Trophoblast cell (in vitro differentiated cells and primary cell): ENCODE data around the gene SLC5A4.
"Not testable (repeated sequence)": the region's sequence is repeated elsewhere in the genome, so short reads cannot be mapped to it uniquely, and the experiment has no call there.

Experiments
- DNase-seq, 2 donors: peaks; one replicate each; pipeline ENCODE4 v3.0.0-alpha.2; 2016
- H2AFZ ChIP-seq: 2 replicates; pipeline ENCODE4 v1.6.1; 2013; ENCODE audit warnings: low read length, moderate library complexity, mild to moderate bottlenecking; ENCODE audit not compliant: insufficient read depth, poor library complexity
- H2AK5ac ChIP-seq: 2 replicates; pipeline ENCODE4 v1.6.1; 2013; ENCODE audit warnings: mild to moderate bottlenecking, low read length
- H2BK120ac ChIP-seq: 2 replicates; pipeline ENCODE4 v1.6.1; 2013; ENCODE audit warnings: low read length, mild to moderate bottlenecking, moderate library complexity; ENCODE audit not compliant: insufficient read depth, poor library complexity
- H2BK12ac ChIP-seq: 2 replicates; pipeline ENCODE4 v1.6.1; 2013; ENCODE audit warnings: mild to moderate bottlenecking, low read length, moderate library complexity
- H2BK5ac ChIP-seq: 2 replicates; pipeline ENCODE4 v1.6.1; 2013; ENCODE audit warnings: low read length, low read depth, moderate library complexity, mild to moderate bottlenecking; ENCODE audit not compliant: poor library complexity
- H3K14ac ChIP-seq: 2 replicates; pipeline ENCODE4 v1.6.1; 2013; ENCODE audit warnings: mild to moderate bottlenecking, low read length
- H3K18ac ChIP-seq: 2 replicates; pipeline ENCODE4 v1.6.1; 2013; ENCODE audit warnings: mild to moderate bottlenecking, low read length
- H3K23ac ChIP-seq: 2 replicates; pipeline ENCODE4 v1.6.1; 2013; ENCODE audit warnings: low read length
- H3K27ac ChIP-seq: 2 replicates; pipeline ENCODE4 v1.5.1; 2013; ENCODE audit warnings: low read depth, mild to moderate bottlenecking, inconsistent platforms, low read length, moderate library complexity
- H3K27me3 ChIP-seq: 2 replicates; pipeline ENCODE4 v1.6.1; 2013; ENCODE audit warnings: inconsistent platforms, mild to moderate bottlenecking, low read length, moderate library complexity; ENCODE audit not compliant: insufficient read depth
- H3K36me3 ChIP-seq, 2 experiments: 1 replicate in 1 of 2; 2 replicates in 1 of 2; pipeline ENCODE4 v1.6.1; 2013; ENCODE audit warnings: low read length in 2 of 2, mild to moderate bottlenecking in 2 of 2, moderate library complexity in 1 of 2; ENCODE audit not compliant: insufficient read depth in 2 of 2, control insufficient read depth in 1 of 2
- H3K4ac ChIP-seq: 2 replicates; pipeline ENCODE4 v1.6.1; 2013; ENCODE audit warnings: low read depth, mild to moderate bottlenecking, low read length, moderate library complexity
- H3K4me1 ChIP-seq, 2 experiments: 1 replicate in 1 of 2; 2 replicates in 1 of 2; pipeline ENCODE4 v1.6.1; 2013; ENCODE audit warnings: low read length in 2 of 2, mild to moderate bottlenecking in 2 of 2, moderate library complexity in 1 of 2; ENCODE audit not compliant: insufficient read depth in 2 of 2, control insufficient read depth in 1 of 2
- H3K4me2 ChIP-seq: 2 replicates; pipeline ENCODE4 v1.6.1; 2013; ENCODE audit warnings: inconsistent platforms, mild to moderate bottlenecking, low read length, moderate library complexity
- H3K4me3 ChIP-seq: 2 replicates; pipeline ENCODE4 v1.5.1; 2013; ENCODE audit warnings: mild to moderate bottlenecking, low read depth, low read length, inconsistent platforms
- H3K79me1 ChIP-seq: one replicate; pipeline ENCODE4 v1.6.1; 2013; ENCODE audit warnings: low read length
- H3K79me2 ChIP-seq: 2 replicates; pipeline ENCODE4 v1.6.1; 2013; ENCODE audit warnings: low read length, mild to moderate bottlenecking; ENCODE audit not compliant: control insufficient read depth, insufficient read depth, poor library complexity
- H3K9ac ChIP-seq: 2 replicates; pipeline ENCODE4 v1.6.1; 2013; ENCODE audit warnings: mild to moderate bottlenecking, low read length
- H3K9me3 ChIP-seq: 2 replicates; pipeline ENCODE4 v1.6.1; 2013; ENCODE audit warnings: low read depth, mild to moderate bottlenecking, control low read depth, inconsistent platforms, low read length; ENCODE audit not compliant: insufficient read depth
- H4K12ac ChIP-seq: 2 replicates; pipeline ENCODE4 v1.6.1; 2013; ENCODE audit warnings: low read depth, mild to moderate bottlenecking, low read length, moderate library complexity
- H4K8ac ChIP-seq: 2 replicates; pipeline ENCODE4 v1.6.1; 2013; ENCODE audit warnings: low read depth, mild to moderate bottlenecking, low read length, moderate library complexity
- H4K91ac ChIP-seq: one replicate; pipeline ENCODE4 v1.6.1; 2013; ENCODE audit warnings: low read depth, mild to moderate bottlenecking, low read length, moderate library complexity
- WGBS: extraction: QIAGEN DNeasy Blood & Tissue Kit; methylation state at CpG from one replicate; pipeline ENCODE4 v1.1.7; 2013; ENCODE audit warnings: missing lambda C conversion rate; ENCODE audit not compliant: insufficient read length, insufficient coverage; ENCODE audit errors: extremely low coverage; 5-methylcytosine and 5-hydroxymethylcytosine counted together

The SLC5A4 gene

DNA sequence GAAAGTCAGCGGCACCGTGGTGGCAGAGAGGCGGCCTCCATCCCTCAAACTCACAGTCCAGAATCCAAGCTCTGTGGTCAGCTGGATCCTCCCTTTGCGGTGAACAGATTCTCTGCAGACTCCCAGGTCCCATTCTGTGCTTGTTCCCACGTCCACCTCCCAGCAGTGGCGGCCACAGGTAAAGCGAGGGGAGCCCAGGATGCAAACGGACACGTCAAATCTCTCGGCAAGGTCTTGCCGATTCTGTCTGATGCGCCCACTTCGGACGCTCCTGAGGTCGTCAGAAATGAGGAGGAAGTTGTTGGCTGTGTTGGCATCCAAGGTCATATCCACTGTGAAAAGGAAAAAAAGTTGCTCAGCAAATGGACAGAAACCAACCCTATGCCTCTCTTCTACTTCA lies 64.1 kb downstream of the SLC5A4 start:
- H3K36me3 ChIP-seq, H3K4me1 ChIP-seq, H2BK12ac ChIP-seq, H4K91ac ChIP-seq, H3K4me2 ChIP-seq, H3K79me2 ChIP-seq, H3K27me3 ChIP-seq, H2AFZ ChIP-seq, H3K23ac ChIP-seq, H3K27ac ChIP-seq, H3K79me1 ChIP-seq, H3K9ac ChIP-seq, H3K9me3 ChIP-seq, H2BK5ac ChIP-seq, H2BK120ac ChIP-seq, H4K8ac ChIP-seq, H3K14ac ChIP-seq, DNase-seq, H2AK5ac ChIP-seq, H3K4me3 ChIP-seq, H3K18ac ChIP-seq, H4K12ac ChIP-seq, H3K4ac ChIP-seq: not testable (repeated sequence)
- no CpG with 5 or more reads among the region's 15 CpGs for WGBS

DNA sequence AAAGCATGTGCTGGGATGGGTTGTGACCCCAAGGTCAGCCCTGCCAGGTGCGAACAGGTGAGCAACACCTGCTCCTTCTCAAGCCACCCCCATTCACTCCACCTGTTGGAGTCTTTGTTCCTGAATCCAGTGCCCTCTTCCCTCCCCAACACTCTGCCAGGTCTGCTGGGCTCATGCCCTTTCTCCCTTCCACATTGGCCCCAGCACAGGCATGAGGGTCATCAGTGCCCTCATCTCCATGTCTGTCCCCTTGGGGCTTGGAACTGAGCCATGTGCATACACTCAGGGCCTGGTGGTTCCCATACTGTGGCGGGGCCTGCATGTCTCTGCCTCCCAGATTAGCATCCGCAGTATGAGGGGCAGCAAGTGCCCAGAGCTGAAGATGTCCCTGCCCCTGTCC lies 69.3 kb downstream of the SLC5A4 start:
- H2AFZ ChIP-seq: no peak overlapping the region
- no peak overlapping the region for H4K8ac ChIP-seq
- H3K4ac ChIP-seq: no peak overlapping the region
- H4K12ac ChIP-seq: no peak overlapping the region
- H3K4me3 ChIP-seq: no peak overlapping the region
- no CpG with 5 or more reads among the region's 3 CpGs for WGBS
- no peak overlapping the region for H3K4me2 ChIP-seq
- no peak overlapping the region for H3K9ac ChIP-seq
- H3K23ac ChIP-seq: no peak overlapping the region
- no peak overlapping the region for H4K91ac ChIP-seq
- no peak for DNase-seq
- no peak overlapping the region for H2BK5ac ChIP-seq
- no peaks in the 10 kb centered on the region for H3K4me1 ChIP-seq
- H3K9me3 ChIP-seq: no peaks in the 10 kb centered on the region
- H3K79me2 ChIP-seq: no peaks in the 10 kb centered on the region
- no peak overlapping the region for H3K18ac ChIP-seq
- no peak overlapping the region for H2BK120ac ChIP-seq
- H2AK5ac ChIP-seq: no peak overlapping the region
- H3K79me1 ChIP-seq: no peaks in the 10 kb centered on the region
- H3K27ac ChIP-seq: no peak overlapping the region
- H3K14ac ChIP-seq: no peak overlapping the region
- H2BK12ac ChIP-seq: no peak overlapping the region
- no peaks in the 10 kb centered on the region for H3K36me3 ChIP-seq
- no peaks in the 10 kb centered on the region for H3K27me3 ChIP-seq

DNA sequence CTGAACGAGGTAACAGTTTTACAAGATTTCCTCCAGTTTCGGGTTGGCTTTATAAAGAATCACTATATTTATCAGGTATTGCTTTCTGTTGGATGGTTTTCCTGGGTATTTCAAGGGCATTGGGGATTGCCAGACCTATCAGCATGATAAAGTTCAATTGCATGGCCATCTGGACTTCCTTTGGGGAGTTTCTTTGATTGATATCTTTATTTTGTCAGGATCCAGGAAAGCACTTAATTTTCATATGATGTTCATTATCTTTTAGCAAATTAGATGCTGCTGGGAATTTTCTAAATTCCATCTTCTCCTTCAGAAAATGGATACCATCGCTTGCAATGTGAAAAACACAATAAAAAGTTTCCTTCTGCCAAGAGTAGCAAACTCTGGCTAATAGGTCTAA lies 71.5 kb downstream of the SLC5A4 start:
- Histone ChIP-seq H2BK5ac (no peak overlapping the region), H3K4ac (no peak overlapping the region), H3K27me3 (no peaks in the 10 kb centered on the region), H3K4me1 (no peaks in the 10 kb centered on the region), H4K91ac (no peak overlapping the region), H3K27ac (no peak overlapping the region), H3K36me3 (no peaks in the 10 kb centered on the region), H2AFZ (no peak overlapping the region), H2BK12ac (no peak overlapping the region), H3K4me3 (no peak overlapping the region), H3K4me2 (no peak overlapping the region), H3K23ac (no peak overlapping the region), H3K79me2 (no peaks in the 10 kb centered on the region), H3K79me1 (no peaks in the 10 kb centered on the region), H3K9me3 (no peaks in the 10 kb centered on the region), H2BK120ac (no peak overlapping the region), H2AK5ac (no peak overlapping the region), H3K18ac (no peak overlapping the region), H3K9ac (no peak overlapping the region), H4K8ac (no peak overlapping the region), H3K14ac (no peak overlapping the region), H4K12ac (no peak overlapping the region)
- no peak for DNase-seq
- WGBS: no CpG with 5 or more reads among the region's 3 CpGs

DNA sequence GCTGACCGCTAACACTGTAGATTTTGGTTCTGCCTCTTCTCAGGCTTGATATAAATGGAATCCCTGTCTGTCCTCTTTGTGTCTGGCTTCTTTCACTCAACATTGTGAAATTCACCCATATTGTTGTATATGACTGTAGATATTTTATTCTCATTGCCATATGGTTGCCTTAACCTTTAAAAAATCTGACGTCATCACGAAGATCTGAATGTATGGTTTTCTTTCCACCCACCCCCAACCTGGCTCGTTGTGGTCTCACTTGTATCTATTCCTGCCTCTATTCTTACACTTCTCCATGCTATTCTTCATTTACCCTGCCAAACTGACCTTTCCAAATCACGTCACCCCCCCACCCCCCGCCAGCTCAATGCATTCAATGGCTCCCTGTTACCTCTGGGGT lies 74.1 kb downstream of the SLC5A4 start:
- WGBS: no CpG with 5 or more reads among the region's 6 CpGs
- no peak overlapping the region for H3K14ac ChIP-seq

More for the DNA sequence above, 74.1 kb downstream of the SLC5A4 start:
- Histone ChIP-seq H3K4ac (no peak overlapping the region), H3K79me2 (no peaks in the 10 kb centered on the region), H2AK5ac (no peak overlapping the region), H3K27ac (no peak overlapping the region), H2BK5ac (no peak overlapping the region), H3K4me1 (peaks cover 1 to 2% of the 10 kb centered on the region in 2 experiments), H2BK120ac (no peak overlapping the region), H3K23ac (no peak overlapping the region), H3K79me1 (no peaks in the 10 kb centered on the region), H4K12ac (no peak overlapping the region), H3K4me2 (no peak overlapping the region), H3K18ac (no peak overlapping the region), H3K9me3 (peaks cover 10% of the 10 kb centered on the region), H2BK12ac (no peak overlapping the region), H3K36me3 (no peaks in the 10 kb centered on the region), H4K91ac (no peak overlapping the region), H3K4me3 (no peak overlapping the region), H4K8ac (no peak overlapping the region), H3K9ac (no peak overlapping the region), H3K27me3 (peaks cover 6% of the 10 kb centered on the region), H2AFZ (no peak overlapping the region)
- DNase-seq: no peak
